GM21717 (cell line): ENCODE data around the gene TSPAN18.

Experiments used
- ATAC-seq: cut with Tn5 transposase; IDR thresholded peaks from one replicate; pipeline ENCODE4 v1.9.1; 2021; ENCODE audit warnings: mild to moderate bottlenecking, moderate library complexity; ENCODE audit not compliant: unreplicated experiment

Gene TSPAN18

DNA sequence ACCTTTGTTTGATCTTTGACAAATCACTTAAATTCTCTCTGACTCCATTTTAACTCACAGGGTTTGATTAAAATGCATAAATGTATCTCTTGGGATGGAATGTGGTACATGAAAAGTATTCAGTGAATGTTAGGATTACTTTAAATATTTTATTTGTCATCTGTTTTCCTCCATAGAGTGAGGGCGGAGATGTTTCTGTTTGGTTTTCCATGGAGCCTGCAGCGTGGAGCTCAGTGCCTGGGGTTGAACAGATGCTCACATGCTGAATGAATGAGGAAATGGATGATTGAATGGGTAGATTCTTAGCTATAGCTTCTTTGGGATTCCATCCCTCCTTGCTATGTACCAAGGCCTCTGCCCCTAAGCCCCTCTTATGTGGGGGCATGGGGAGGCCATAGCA lies 10.0 kb downstream of the TSPAN18 start:
- ATAC-seq: no peak

- no peak for ATAC-seq
Observed at GRCh38 chr11:44737245-44738085, 10.7 kb downstream of the TSPAN18 start.

- no peak for ATAC-seq
Observed at GRCh38 chr11:44738791-44739190, 12.0 kb downstream of the TSPAN18 start.

- ATAC-seq: no peak
Observed at GRCh38 chr11:44740967-44741366, 14.2 kb downstream of the TSPAN18 start.

- no peak for ATAC-seq
Observed at GRCh38 chr11:44741976-44742375, 15.2 kb downstream of the TSPAN18 start.

GRCh38 chr11:44742508-44743246 lies 15.9 kb downstream of the TSPAN18 start:
- no peak for ATAC-seq

GRCh38 chr11:44743326-44743725 lies 16.6 kb downstream of the TSPAN18 start:
- no peak for ATAC-seq

- ATAC-seq: no peak
Observed at GRCh38 chr11:44743959-44744557, 17.3 kb downstream of the TSPAN18 start.

- ATAC-seq: no peak
Observed at GRCh38 chr11:44746894-44747293, 20.1 kb downstream of the TSPAN18 start.

GRCh38 chr11:44747316-44747715 lies 20.6 kb downstream of the TSPAN18 start:
- no peak for ATAC-seq

- ATAC-seq: no peak
Observed at GRCh38 chr11:44747836-44748235, 21.1 kb downstream of the TSPAN18 start.

DNA sequence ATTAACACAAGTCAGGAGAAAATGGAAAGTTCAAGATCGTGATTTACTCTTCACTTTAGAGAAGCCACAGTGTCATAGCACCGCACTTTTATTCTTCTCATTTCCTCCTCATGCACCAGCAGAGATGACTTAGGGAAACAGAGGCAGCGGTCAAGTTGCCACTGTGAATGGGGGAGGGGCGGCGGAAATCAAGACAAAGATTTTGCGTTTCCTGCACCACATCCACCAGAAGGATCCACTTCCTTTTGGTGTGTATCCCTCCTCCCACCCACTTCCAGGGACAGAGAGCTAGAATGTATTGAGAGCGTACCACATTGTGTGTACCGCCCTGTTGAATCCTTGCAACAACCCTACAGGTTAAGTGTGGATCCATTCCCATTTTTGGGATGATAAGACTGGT lies 21.8 kb downstream of the TSPAN18 start:
- no peak for ATAC-seq

DNA sequence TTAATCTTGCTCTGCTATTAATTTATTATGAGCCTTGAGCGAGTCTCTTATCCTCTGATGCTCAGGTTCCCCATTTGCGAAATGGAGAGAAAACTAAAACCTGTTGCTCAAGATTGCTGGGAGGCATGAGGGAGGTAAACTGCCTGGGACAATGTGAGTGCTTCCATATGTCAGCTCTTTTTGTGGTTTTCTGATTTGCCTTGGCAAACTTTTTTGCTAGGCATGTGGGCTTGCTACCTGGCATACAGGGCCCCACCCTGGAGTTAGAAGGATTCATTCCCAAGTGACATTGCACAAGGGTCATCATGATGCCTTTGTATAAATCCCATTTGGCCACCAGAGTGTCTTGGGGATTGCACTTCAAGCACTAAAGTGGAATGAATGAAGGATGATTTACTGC lies 22.4 kb downstream of the TSPAN18 start:
- no peak for ATAC-seq

DNA sequence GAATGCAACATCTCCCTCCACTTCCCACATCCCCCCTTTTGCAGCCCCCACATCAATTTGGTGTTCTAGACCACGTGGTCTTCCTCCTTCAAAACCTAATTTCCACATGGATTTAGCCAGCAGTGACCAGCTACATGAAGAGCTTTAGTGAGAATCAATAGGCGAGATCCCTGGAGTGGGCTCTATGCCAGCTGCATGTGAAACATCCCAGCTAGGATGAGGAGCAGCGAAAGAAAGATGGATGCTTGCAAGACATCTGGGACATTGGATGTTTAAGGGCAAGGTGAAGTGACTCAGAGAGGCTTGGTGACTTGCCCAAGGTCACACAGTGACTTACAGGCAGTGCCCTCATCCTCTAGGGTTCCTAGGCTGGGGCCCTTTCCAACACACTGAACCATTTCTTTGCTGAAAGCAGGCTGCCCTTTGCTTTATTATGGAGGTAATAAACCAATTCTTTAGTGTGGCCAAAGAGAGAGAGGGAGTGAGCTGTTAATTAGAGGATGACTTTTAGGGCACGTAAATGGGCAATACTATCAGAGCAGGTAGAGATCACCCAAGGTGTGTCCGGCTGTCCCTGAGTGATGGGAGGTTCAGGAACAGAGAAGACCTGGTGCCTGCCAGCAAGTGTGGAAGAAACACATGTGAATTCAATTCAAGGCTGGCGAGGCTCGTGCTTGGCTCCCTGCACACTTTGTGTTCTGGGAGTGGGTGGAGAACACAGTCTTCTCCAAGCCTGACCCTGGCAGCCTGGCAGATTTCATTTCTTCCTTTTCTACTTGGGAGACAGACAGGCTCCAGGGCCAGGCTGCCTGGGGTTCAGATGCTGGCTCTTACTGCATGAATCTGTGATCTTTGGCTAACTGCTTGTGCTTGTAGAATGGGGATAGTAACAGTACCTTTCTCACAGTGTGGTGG lies 24.0 kb downstream of the TSPAN18 start:
- ATAC-seq: no peak

DNA sequence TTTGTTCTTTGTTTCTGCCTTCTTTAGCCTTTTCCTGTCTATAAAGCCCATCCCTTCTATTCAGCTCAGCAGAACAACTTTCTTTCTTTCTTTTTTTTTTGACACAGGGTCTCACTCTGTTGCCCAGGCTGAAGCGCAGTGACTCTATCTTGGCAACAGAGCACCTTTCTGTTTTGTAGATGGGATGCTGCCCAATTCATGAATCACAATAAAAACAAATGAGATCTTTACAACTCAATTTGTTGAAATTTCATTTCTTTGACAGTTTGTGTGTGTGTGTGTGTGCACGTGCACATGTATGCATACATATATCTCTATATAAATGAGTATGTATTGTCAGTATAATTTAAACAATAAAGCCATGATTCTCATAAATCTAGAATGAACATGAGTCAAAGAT lies 25.5 kb downstream of the TSPAN18 start:
- ATAC-seq: no peak

- no peak for ATAC-seq
Observed at GRCh38 chr11:44752713-44753112, 26.0 kb downstream of the TSPAN18 start.

GRCh38 chr11:44753961-44754645 lies 27.3 kb downstream of the TSPAN18 start:
- ATAC-seq: no peak

DNA sequence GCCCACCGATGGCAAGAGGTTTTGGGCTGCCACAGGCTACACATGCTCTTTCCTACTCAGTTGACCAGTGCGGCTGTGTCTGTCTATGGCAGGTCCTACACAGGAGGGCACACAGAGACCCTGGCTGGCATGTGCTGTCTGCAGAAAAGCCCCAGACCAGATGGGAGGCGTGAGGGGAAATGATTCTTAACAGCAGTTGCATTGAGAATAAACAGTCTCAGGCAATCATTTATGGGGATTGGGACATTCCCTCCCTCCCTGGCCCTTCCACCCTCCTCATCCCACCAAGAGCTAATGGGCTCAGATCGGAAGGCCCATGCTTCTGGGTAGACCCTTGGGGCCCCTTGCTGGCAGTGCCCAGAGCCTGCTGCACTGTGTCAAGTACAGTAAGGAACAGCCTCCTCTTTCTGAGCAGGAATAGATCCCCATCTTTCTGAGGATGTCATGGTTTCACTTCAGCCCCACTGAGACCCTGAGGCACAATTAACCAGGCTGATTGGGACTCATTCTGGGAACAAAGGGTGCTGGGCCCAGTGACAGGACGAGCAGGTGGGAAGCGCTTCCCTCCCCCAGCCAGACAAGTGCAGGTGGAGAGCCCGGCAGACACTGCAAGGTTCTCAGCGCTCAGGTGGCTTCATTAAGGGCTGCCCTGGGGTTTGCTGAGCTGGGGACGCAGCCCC lies 28.3 kb downstream of the TSPAN18 start:
- no peak for ATAC-seq
